Stomach smooth muscle (tissue), 2 donors: Measurements from ENCODE around the gene YAE1.

Source experiments
- H3K27ac ChIP-seq: one replicate; pipeline ENCODE4 v1.7.0; 2013; ENCODE audit warnings: mild to moderate bottlenecking, low read length, inconsistent platforms
- H3K27me3 ChIP-seq, 2 donors: one replicate each; pipeline ENCODE4 v1.7.0; 2013; ENCODE audit warnings: low read length in 2 of 2; ENCODE audit not compliant: insufficient read depth in 2 of 2, control insufficient read depth in 1 of 2
- H3K36me3 ChIP-seq, 2 donors: one replicate each; pipeline ENCODE4 v1.7.0; 2013; ENCODE audit warnings: low read length in 2 of 2; ENCODE audit not compliant: control insufficient read depth in 2 of 2, insufficient read depth in 2 of 2
- H3K4me1 ChIP-seq: one replicate; pipeline ENCODE4 v1.7.0; 2013; ENCODE audit warnings: low read length; ENCODE audit not compliant: control insufficient read depth, insufficient read depth
- H3K4me3 ChIP-seq, 2 donors: one replicate each; pipeline ENCODE4 v1.7.0; 2013; ENCODE audit warnings: low read length in 2 of 2
- H3K9ac ChIP-seq, 2 donors: one replicate each; pipeline ENCODE4 v1.7.0; 2013; ENCODE audit warnings: low read length in 2 of 2, mild to moderate bottlenecking in 1 of 2
- H3K9me3 ChIP-seq, 2 donors: one replicate each; pipeline ENCODE4 v1.7.0; 2013; ENCODE audit warnings: low read length in 2 of 2; ENCODE audit not compliant: control insufficient read depth in 2 of 2
- donor health status: healthy.
- donor health status: Pancreatic carcinoma.

Gene YAE1

DNA sequence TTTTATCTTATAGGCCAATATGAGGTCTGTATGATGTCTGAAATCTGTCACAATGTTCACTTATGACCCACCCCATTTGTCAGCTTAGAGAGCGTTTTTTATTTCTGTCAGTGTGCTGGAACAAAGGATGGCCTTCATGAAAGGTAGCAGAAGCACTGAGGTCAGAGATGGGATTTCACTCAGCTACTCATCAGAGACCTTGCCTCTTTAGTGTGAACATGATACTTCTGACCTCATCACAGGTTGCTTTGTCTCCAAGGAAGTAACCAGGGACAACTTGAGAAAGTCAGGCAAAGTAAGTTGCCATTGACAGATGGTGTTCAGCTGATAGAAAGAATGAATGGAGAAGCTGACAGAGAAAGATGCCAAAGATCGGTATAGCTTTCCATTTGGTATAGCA lies 16.3 kb downstream of the YAE1 start:
- no peak overlapping the region for H3K9ac ChIP-seq
- no peaks in the 10 kb centered on the region for H3K36me3 ChIP-seq
- H3K27ac ChIP-seq, result no peak overlapping the region
- H3K4me1 ChIP-seq, result no peaks in the 10 kb centered on the region
- H3K4me3 ChIP-seq, result no peak overlapping the region
- no peaks in the 10 kb centered on the region for H3K27me3 ChIP-seq
- H3K9me3 ChIP-seq, result no peaks in the 10 kb centered on the region

- H3K27ac ChIP-seq, result no peak overlapping the region
- no peak overlapping the region for H3K4me3 ChIP-seq
- H3K9me3 ChIP-seq, result no peaks in the 10 kb centered on the region
- H3K36me3 ChIP-seq, result no peaks in the 10 kb centered on the region
- H3K4me1 ChIP-seq, result no peaks in the 10 kb centered on the region
- no peak overlapping the region for H3K9ac ChIP-seq
- H3K27me3 ChIP-seq, result no peaks in the 10 kb centered on the region
Measured at GRCh38 chr7:39583539-39583938, 17.3 kb downstream of the YAE1 start.

DNA sequence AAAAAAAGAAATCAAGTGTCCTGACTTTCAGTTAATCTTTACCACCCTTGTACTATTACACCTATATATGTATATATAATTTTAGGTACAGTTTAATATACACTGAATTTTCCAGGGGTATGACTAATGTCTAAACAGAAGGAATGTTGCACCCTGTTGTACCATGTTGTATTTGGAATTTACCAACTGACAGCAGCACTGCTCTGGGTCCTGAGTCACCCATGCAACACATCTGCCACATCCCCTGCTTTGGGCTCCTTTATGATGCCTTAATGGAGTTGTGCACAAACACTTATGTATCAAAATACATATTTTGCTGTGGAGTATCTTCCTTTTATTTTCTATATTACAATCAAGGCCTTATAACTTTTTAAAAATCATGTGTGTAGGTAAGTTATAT lies 21.2 kb downstream of the YAE1 start:
- H3K36me3 ChIP-seq, result no peaks in the 10 kb centered on the region

GRCh38 chr7:39588416-39588815 lies 22.2 kb downstream of the YAE1 start:
- no peaks in the 10 kb centered on the region for H3K27me3 ChIP-seq
- H3K4me3 ChIP-seq, result no peak overlapping the region
- H3K27ac ChIP-seq, result no peak overlapping the region
- H3K36me3 ChIP-seq, result no peaks in the 10 kb centered on the region
- H3K4me1 ChIP-seq, result no peaks in the 10 kb centered on the region
- H3K9me3 ChIP-seq, result no peaks in the 10 kb centered on the region
- no peak overlapping the region for H3K9ac ChIP-seq

More for the DNA sequence above, 21.2 kb downstream of the YAE1 start:
- H3K4me1 ChIP-seq, result no peaks in the 10 kb centered on the region
- no peak overlapping the region for H3K27ac ChIP-seq
- no peak overlapping the region for H3K9ac ChIP-seq
- H3K27me3 ChIP-seq, result no peaks in the 10 kb centered on the region
- H3K9me3 ChIP-seq, result no peaks in the 10 kb centered on the region
- H3K4me3 ChIP-seq, result no peak overlapping the region

DNA sequence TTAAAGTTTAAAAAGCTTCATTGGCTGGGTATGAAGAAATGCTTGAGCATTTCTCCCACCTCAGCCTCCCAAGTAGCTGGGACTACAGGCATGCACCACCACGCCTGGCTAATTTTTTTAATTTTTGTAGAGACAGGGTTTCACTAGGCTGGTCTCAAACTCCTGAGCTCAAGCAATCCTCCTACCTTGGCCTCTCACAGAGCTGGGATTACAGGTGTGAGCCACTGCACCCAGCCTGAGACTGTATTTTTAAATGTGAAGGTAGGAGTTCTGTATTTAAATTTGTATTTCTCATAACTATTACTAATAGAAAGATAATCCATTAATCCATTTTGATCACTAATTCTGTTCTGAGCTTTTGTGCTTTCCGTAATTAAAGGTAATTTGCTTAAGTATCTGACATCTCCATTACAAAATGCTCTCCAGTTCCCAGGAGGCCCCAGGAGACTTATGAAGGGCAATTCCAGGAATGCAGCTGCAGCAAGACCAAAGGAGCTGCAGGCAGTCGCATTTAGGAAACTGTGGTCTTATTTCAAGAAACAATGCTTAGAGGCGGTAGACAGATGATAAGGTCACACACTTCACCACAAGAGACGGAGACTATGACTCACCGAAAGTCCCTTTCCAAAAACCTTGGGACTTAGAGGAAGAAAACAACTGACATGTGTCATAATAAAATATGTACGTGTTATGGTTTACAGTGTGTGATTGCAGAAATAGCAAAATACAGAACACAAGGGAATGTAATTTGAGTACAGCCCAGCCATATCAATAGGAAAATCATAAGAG lies 23.3 kb downstream of the YAE1 start:
- Histone ChIP-seq H3K4me1 (no peaks in the 10 kb centered on the region), H3K9me3 (no peaks in the 10 kb centered on the region), H3K27ac (no peak overlapping the region), H3K36me3 (no peaks in the 10 kb centered on the region), H3K9ac (no peak overlapping the region), H3K4me3 (no peak overlapping the region), H3K27me3 (no peaks in the 10 kb centered on the region)

- Histone ChIP-seq H3K27me3 (no peaks in the 10 kb centered on the region), H3K27ac (no peak overlapping the region), H3K9ac (no peak overlapping the region), H3K4me1 (no peaks in the 10 kb centered on the region), H3K36me3 (no peaks in the 10 kb centered on the region), H3K9me3 (no peaks in the 10 kb centered on the region), H3K4me3 (no peak overlapping the region)
Measured at GRCh38 chr7:39592586-39592985, 26.4 kb downstream of the YAE1 start.

- no peak overlapping the region for H3K9ac ChIP-seq
- H3K4me3 ChIP-seq, result no peak overlapping the region
- H3K27me3 ChIP-seq, result no peaks in the 10 kb centered on the region
- no peak overlapping the region for H3K27ac ChIP-seq
- no peaks in the 10 kb centered on the region for H3K36me3 ChIP-seq
- no peaks in the 10 kb centered on the region for H3K4me1 ChIP-seq
- H3K9me3 ChIP-seq, result no peaks in the 10 kb centered on the region
Measured at GRCh38 chr7:39594988-39595620, 28.9 kb downstream of the YAE1 start.

GRCh38 chr7:39602351-39602750 lies 36.1 kb downstream of the YAE1 start:
- Histone ChIP-seq H3K27ac (no peak overlapping the region), H3K36me3 (no peaks in the 10 kb centered on the region), H3K9ac (no peak overlapping the region), H3K4me3 (no peak overlapping the region), H3K9me3 (no peaks in the 10 kb centered on the region), H3K4me1 (no peaks in the 10 kb centered on the region), H3K27me3 (no peaks in the 10 kb centered on the region)

GRCh38 chr7:39603924-39604323 lies 37.7 kb downstream of the YAE1 start:
- H3K27me3 ChIP-seq, result no peaks in the 10 kb centered on the region
- H3K4me3 ChIP-seq, result no peak overlapping the region
- H3K9me3 ChIP-seq, result no peaks in the 10 kb centered on the region
- H3K36me3 ChIP-seq, result no peaks in the 10 kb centered on the region
- no peaks in the 10 kb centered on the region for H3K4me1 ChIP-seq
- no peak overlapping the region for H3K9ac ChIP-seq
- H3K27ac ChIP-seq, result no peak overlapping the region

GRCh38 chr7:39605087-39605486 lies 38.9 kb downstream of the YAE1 start:
- Histone ChIP-seq H3K36me3 (no peaks in the 10 kb centered on the region), H3K27me3 (peaks cover 3 to 4% of the 10 kb centered on the region in 2 donors), H3K27ac (no peak overlapping the region), H3K9me3 (no peaks in the 10 kb centered on the region), H3K4me3 (no peak overlapping the region), H3K9ac (no peak overlapping the region), H3K4me1 (peaks cover 2% of the 10 kb centered on the region)

GRCh38 chr7:39606352-39606751 lies 40.1 kb downstream of the YAE1 start:
- Histone ChIP-seq H3K27ac (no peak overlapping the region), H3K9ac (no peak overlapping the region), H3K36me3 (no peaks in the 10 kb centered on the region), H3K9me3 (no peaks in the 10 kb centered on the region), H3K4me3 (no peak overlapping the region), H3K27me3 (peaks cover 3 to 7% of the 10 kb centered on the region in 2 donors), H3K4me1 (peaks cover 2% of the 10 kb centered on the region)
